Measurements from ENCODE around the gene LIMS3. TPM values are rescaled to one million over a fixed set of nuclear protein-coding genes. Genes with fewer than 3 reads are reported as not detected.

Gene LIMS3
- total RNA-seq, result 0.69 and 2.6 TPM in 2 replicates

GRCh38 chr2:109898462-109899336 is at the start of gene LIMS3:
Gene LIMS3, plus strand, starts transcription at chr2:109898688. Its CDS starts 41 bp downstream, at chr2:109898729.

Other genes starting within 250 kb of the LIMS3 start
- gene RGPD5, start 104.4 kb upstream of the LIMS3 start, total RNA-seq, result 6.5 and 7.0 TPM in 2 replicates
- 171 and 194 TPM in 2 replicates for gene MALL, start 217.1 kb downstream of the LIMS3 start, total RNA-seq

All from mammary microvascular endothelial cell (primary cell).